GM23338 (cell line): ENCODE measurements around the gene MTAP. TPM values are rescaled to one million over a fixed set of nuclear protein-coding genes. Genes with fewer than 3 reads are reported as not detected.

Source experiments
- ATAC-seq: fragments of 200-7000 bp; cut with Tn5 transposase; 3 replicates; pipeline ENCODE4 v1.9.1; 2020
- DNase-seq: peaks from one replicate; pipeline ENCODE4 v3.0.0-alpha.2; 2015; ENCODE audit warnings: low spot score
- H2AFZ ChIP-seq: fragments of 200-600 bp; sonication (generic); 2 replicates; pipeline ENCODE4 v1.8.0; 2016; ENCODE audit warnings: antibody characterized with exemption, mild to moderate bottlenecking, moderate library complexity
- H3F3A ChIP-seq: fragments of 200-600 bp; sonication (generic); replicated peaks from 2 replicates; pipeline ENCODE4 v1.8.0; 2017; ENCODE audit warnings: antibody characterized with exemption, mixed run types, low read depth
- H3K27ac ChIP-seq: fragments of 200-600 bp; sonication (generic); 2 replicates; pipeline ENCODE4 v1.6.1; 2016; ENCODE audit warnings: low read depth
- H3K27me3 ChIP-seq: fragments of 200-600 bp; sonication (generic); 2 replicates; pipeline ENCODE4 v1.8.0; 2016; ENCODE audit warnings: mild to moderate bottlenecking, mixed run types, moderate library complexity; ENCODE audit not compliant: insufficient read depth
- H3K36me3 ChIP-seq: fragments of 200-600 bp; sonication (generic); 2 replicates; pipeline ENCODE4 v1.8.0; 2016; ENCODE audit warnings: mild to moderate bottlenecking; ENCODE audit not compliant: insufficient read depth
- H3K4me1 ChIP-seq: fragments of 200-600 bp; sonication (generic); 2 replicates; pipeline ENCODE4 v1.8.0; 2016; ENCODE audit warnings: mild to moderate bottlenecking, moderate library complexity; ENCODE audit not compliant: insufficient read depth
- H3K4me2 ChIP-seq: fragments of 200-600 bp; sonication (generic); 2 replicates; pipeline ENCODE4 v1.7.1; 2017; ENCODE audit warnings: mixed run types
- H3K4me3 ChIP-seq: fragments of 200-600 bp; sonication (generic); 2 replicates; pipeline ENCODE4 v1.6.1; 2016; ENCODE audit warnings: mixed run types
- H3K79me2 ChIP-seq: fragments of 200-600 bp; sonication (generic); replicated peaks from 2 replicates; pipeline ENCODE4 v1.8.0; 2017; ENCODE audit warnings: mild to moderate bottlenecking; ENCODE audit not compliant: insufficient read depth
- H3K9me2 ChIP-seq: fragments of 200-600 bp; sonication (generic); 2 replicates; pipeline ENCODE4 v1.8.0; 2017; ENCODE audit not compliant: insufficient read depth
- H4K20me1 ChIP-seq: fragments of 200-600 bp; sonication (generic); replicated peaks from 2 replicates; pipeline ENCODE4 v1.8.0; 2017; ENCODE audit warnings: mild to moderate bottlenecking; ENCODE audit not compliant: insufficient read depth
- H3K27ac Mint-ChIP-seq: 2 replicates; pipeline ENCODE4 v1.8.0; 2020; ENCODE audit warnings: inconsistent platforms, mild to moderate bottlenecking, moderate library complexity, mixed read lengths
- H3K27me3 Mint-ChIP-seq: 3 replicates; pipeline ENCODE4 v1.8.0; 2022; ENCODE audit warnings: low read depth, mild to moderate bottlenecking, moderate library complexity, mixed read lengths, inconsistent platforms; ENCODE audit not compliant: insufficient read depth, poor library complexity
- H3K36me3 Mint-ChIP-seq: 3 replicates; pipeline ENCODE4 v1.8.0; 2021; ENCODE audit warnings: low read depth, mild to moderate bottlenecking, inconsistent platforms, moderate library complexity, mixed read lengths
- H3K4me1 Mint-ChIP-seq: 3 replicates; pipeline ENCODE4 v1.8.0; 2020; ENCODE audit warnings: mild to moderate bottlenecking, inconsistent platforms, mixed read lengths
- H3K4me3 Mint-ChIP-seq: 3 replicates; pipeline ENCODE4 v1.8.0; 2021; ENCODE audit warnings: moderate library complexity, mild to moderate bottlenecking, inconsistent platforms, mixed read lengths
- H3K9me3 Mint-ChIP-seq: 3 replicates; pipeline ENCODE4 v1.8.0; 2020; ENCODE audit warnings: moderate library complexity, mild to moderate bottlenecking, inconsistent platforms, mixed read lengths
- CREB1 ChIP-seq: fragments of 250-450 bp; sonication (Bioruptor Pico); IDR thresholded peaks from 2 replicates; pipeline ENCODE4 v1.5.0; 2020; ENCODE audit warnings: low read depth, mild to moderate bottlenecking, moderate library complexity
- CTCF ChIP-seq, 2 experiments: fragments of 200-600 bp in 1 of 2; sonication (generic) in 1 of 2; conservative IDR thresholded peaks; 2 replicates each; pipeline versions ENCODE4 v1.5.1 to v1.6.1; 2016 to 2017; ENCODE audit warnings: antibody characterized with exemption in 2 of 2, low read depth in 2 of 2, mild to moderate bottlenecking in 2 of 2, moderate library complexity in 1 of 2
- ETS1 ChIP-seq: IDR thresholded peaks from 2 replicates; pipeline ENCODE4 v1.6.1; 2016; ENCODE audit warnings: antibody characterized with exemption
- EZH2 ChIP-seq: fragments of 200-600 bp; sonication (generic); IDR thresholded peaks from one replicate; pipeline ENCODE4 v1.8.0; 2017; ENCODE audit warnings: antibody characterized with exemption, mild to moderate bottlenecking, low read depth; ENCODE audit not compliant: unreplicated experiment
- EZH2phosphoT487 ChIP-seq: fragments of 200-600 bp; sonication (generic); IDR thresholded peaks from one replicate; pipeline ENCODE4 v1.8.1; 2018; ENCODE audit warnings: antibody characterized with exemption; ENCODE audit not compliant: unreplicated experiment
- JUNB ChIP-seq: IDR thresholded peaks from one replicate; pipeline ENCODE4 v1.6.1; 2016; ENCODE audit warnings: antibody characterized with exemption; ENCODE audit not compliant: unreplicated experiment
- NANOG ChIP-seq: IDR thresholded peaks from 2 replicates; pipeline ENCODE4 v1.6.1; 2016; ENCODE audit warnings: antibody characterized with exemption, borderline replicate concordance
- POLR2AphosphoS5 ChIP-seq: IDR thresholded peaks from 2 replicates; pipeline ENCODE4 v1.6.1; 2016; ENCODE audit warnings: antibody characterized with exemption, low read depth
- REST ChIP-seq: IDR thresholded peaks from one replicate; pipeline ENCODE4 v1.6.1; 2018; ENCODE audit warnings: antibody characterized with exemption; ENCODE audit not compliant: unreplicated experiment
- STAT1 ChIP-seq: IDR thresholded peaks from one replicate; pipeline ENCODE4 v1.6.1; 2016; ENCODE audit warnings: antibody characterized with exemption; ENCODE audit not compliant: unreplicated experiment
- ZNF114 ChIP-seq: fragments of 250-450 bp; sonication (Bioruptor Pico); IDR thresholded peaks from 2 replicates; pipeline ENCODE4 v1.5.0; 2020; ENCODE audit warnings: mild to moderate bottlenecking, moderate library complexity
- ZNF331 ChIP-seq: fragments of 250-450 bp; sonication (Bioruptor Pico); IDR thresholded peaks from 2 replicates; pipeline ENCODE4 v1.5.0; 2020; ENCODE audit warnings: low read depth, mild to moderate bottlenecking, moderate library complexity
- ZNF462 ChIP-seq: fragments of 250-450 bp; sonication (Bioruptor Pico); IDR thresholded peaks from 2 replicates; pipeline ENCODE4 v1.5.0; 2020; ENCODE audit warnings: mild to moderate bottlenecking, moderate library complexity
- polyA plus RNA-seq: library from polyadenylated mRNA; unstranded; fragments of >200 nt; fragmentation: Nextera tagmentation; extraction: Ambion mirVana; gene quantifications from 2 replicates; pipeline ENCODE4 v1.2.1, GENCODE V29; 2016
- total RNA-seq: library from RNA; depleted of rRNA; stranded (reverse); fragments of >200 nt; shearing (Covaris generic); gene quantifications from 2 replicates; pipeline ENCODE4 v1.2.3, GENCODE V29; 2014

Gene MTAP
- total and polyA plus RNA-seq, 2 experiments from 2014 or later = 61.8 to 70.0 TPM

- no peak for TF ChIP-seq POLR2AphosphoS5
- no peak for TF ChIP-seq CREB1
- TF ChIP-seq ZNF331 = no peak
- no peak for TF ChIP-seq EZH2phosphoT487
- TF ChIP-seq STAT1 = no peak
- no peak for TF ChIP-seq CTCF (conservative IDR thresholded peaks at IDR 0.05; ENCODE audit: low read depth in 2 of 2)
- no peak for TF ChIP-seq ZNF462 (CRISPR knock-in tag)
- no peak for TF ChIP-seq JUNB
- TF ChIP-seq ETS1 = no peak
- TF ChIP-seq NANOG = no peak
- no peak for TF ChIP-seq ZNF114 (CRISPR knock-in tag)
- no peak for TF ChIP-seq EZH2
- no peak for TF ChIP-seq REST
- Mint-ChIP-seq H3K27ac (no peak overlapping the region), H3K27me3 (peaks cover 74% of the 10 kb centered on the region), H3K4me3 (peak overlapping the region; percentile 26), H3K9me3 (no peaks in the 10 kb centered on the region; the same call in 1 of the 3 replicates), H3K4me1 (peaks cover 35% of the 10 kb centered on the region), H3K36me3 (no peaks in the 10 kb centered on the region; the same call in 2 of the 3 replicates)
- no peaks in the 10 kb centered on the region for H3K9me2 ChIP-seq
- no peaks in the 10 kb centered on the region for H3K79me2 ChIP-seq
- peaks cover 88% of the 10 kb centered on the region for H3K27me3 ChIP-seq
- peaks cover 42% of the 10 kb centered on the region for H3K4me1 ChIP-seq
- H4K20me1 ChIP-seq = peaks cover 14% of the 10 kb centered on the region
- H3K27ac ChIP-seq = no peak overlapping the region
- no peaks in the 10 kb centered on the region; the same call in 1 of the 2 replicates for H3K36me3 ChIP-seq
- peak overlapping the region; percentile 58 for H3K4me3 ChIP-seq
- H3F3A ChIP-seq = peaks cover 37% of the 10 kb centered on the region
- DNase-seq (peak; percentile 41), ATAC-seq (peak; percentile 22)
- H2AFZ ChIP-seq = peak overlapping the region; percentile 52; the same call in 1 of the 2 replicates
- peak overlapping the region; percentile 52 for H3K4me2 ChIP-seq
These were observed 162.5 kb downstream of the MTAP start for GRCh38 chr9:21964925-21965385.
